IPS-18a (cell line): ENCODE results near the gene DCAF17.
"Not testable (repeated sequence)": the region's sequence is repeated elsewhere in the genome, so short reads cannot be mapped to it uniquely, and the experiment has no call there.

Source experiments
- H3K27ac ChIP-seq: one replicate; pipeline ENCODE4 v1.5.1; 2013; ENCODE audit warnings: low read length
- H3K27me3 ChIP-seq: one replicate; pipeline ENCODE4 v1.6.1; 2013; ENCODE audit warnings: mild to moderate bottlenecking, low read length; ENCODE audit not compliant: control insufficient read depth, insufficient read depth
- H3K36me3 ChIP-seq: one replicate; pipeline ENCODE4 v1.6.1; 2013; ENCODE audit warnings: low read depth, low read length; ENCODE audit not compliant: control insufficient read depth
- H3K4me1 ChIP-seq: one replicate; pipeline ENCODE4 v1.6.1; 2013; ENCODE audit warnings: low read depth, low read length; ENCODE audit not compliant: control insufficient read depth
- H3K4me3 ChIP-seq: one replicate; pipeline ENCODE4 v1.5.1; 2013; ENCODE audit warnings: low read length
- H3K9ac ChIP-seq: one replicate; pipeline ENCODE4 v1.6.1; 2013; ENCODE audit warnings: mild to moderate bottlenecking, low read length, moderate library complexity
- H3K9me3 ChIP-seq: one replicate; pipeline ENCODE4 v1.6.1; 2013; ENCODE audit warnings: low read depth, low read length; ENCODE audit not compliant: control insufficient read depth

DCAF17 gene

DNA sequence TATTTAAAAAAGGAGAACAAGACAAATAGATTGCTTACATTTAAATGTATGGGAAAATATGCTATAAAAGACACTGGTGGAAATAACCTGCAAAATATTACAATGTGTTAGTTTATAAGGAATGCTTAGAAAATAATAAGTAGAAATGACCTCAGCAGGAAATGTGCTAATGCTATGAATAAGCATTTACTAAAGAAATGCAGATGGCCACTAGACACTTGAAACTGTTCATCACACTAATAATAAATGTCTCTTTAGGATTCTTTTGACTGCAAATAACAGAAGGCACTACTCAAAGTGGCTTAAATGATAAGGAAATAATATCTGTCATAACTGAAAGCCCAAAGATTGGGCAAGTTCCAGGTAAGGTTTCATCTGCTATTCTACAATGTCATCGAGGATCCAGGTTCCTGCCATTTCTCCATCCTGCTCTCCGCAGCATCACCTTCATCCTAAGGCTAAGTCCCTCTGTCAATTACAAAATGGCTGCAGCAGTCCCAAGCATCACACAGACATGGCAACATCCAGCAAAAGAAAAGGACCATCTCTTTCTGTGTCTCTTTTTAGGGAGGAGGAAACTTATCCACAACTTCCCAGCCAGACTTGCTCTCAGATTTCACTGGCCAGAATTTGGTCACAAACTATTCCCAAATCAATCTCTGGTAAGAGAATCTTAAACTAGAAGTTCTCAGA lies 22.1 kb upstream of the DCAF17 start:
- H3K4me1 ChIP-seq: peaks cover 43% of the 10 kb centered on the region
- H3K27me3 ChIP-seq: no peaks in the 10 kb centered on the region
- no peaks in the 10 kb centered on the region for H3K9me3 ChIP-seq
- H3K4me3 ChIP-seq: no peak overlapping the region
- no peak overlapping the region for H3K9ac ChIP-seq
- no peak overlapping the region for H3K27ac ChIP-seq
- H3K36me3 ChIP-seq: no peaks in the 10 kb centered on the region

DNA sequence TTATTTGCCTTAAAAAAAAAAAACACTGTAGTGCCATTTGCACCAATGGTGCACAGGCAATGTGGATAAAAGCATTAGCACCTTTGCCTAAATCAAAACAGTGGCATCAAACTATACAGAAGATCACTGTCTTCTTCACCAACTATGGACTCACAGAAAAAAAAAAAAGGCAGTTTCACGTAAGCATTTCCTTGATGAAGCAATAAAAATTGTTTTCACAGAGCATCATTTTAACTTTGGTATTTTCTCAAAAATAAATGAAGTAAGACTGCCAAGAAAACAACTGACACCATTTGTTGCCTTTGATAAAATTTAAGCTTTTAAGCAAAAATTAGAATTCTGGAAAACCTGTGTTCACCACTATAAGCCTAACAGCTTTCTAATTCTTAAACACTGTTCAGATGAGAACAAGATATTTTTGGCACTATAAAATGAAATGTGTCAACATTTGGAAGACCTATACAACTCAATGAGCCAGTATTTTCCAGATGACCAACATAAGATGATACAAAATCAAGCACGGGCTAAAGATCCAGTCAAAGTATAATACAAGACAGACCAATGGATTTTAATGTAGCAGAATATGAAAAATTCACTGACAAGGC lies 21.4 kb upstream of the DCAF17 start:
- H3K4me3 ChIP-seq: no peak overlapping the region
- no peak overlapping the region for H3K9ac ChIP-seq
- H3K27me3 ChIP-seq: no peaks in the 10 kb centered on the region
- H3K27ac ChIP-seq: no peak overlapping the region
- H3K4me1 ChIP-seq: peaks cover 42% of the 10 kb centered on the region
- no peaks in the 10 kb centered on the region for H3K36me3 ChIP-seq
- H3K9me3 ChIP-seq: no peaks in the 10 kb centered on the region

GRCh38 chr2:171414645-171415044 lies 19.4 kb upstream of the DCAF17 start:
- H3K9ac ChIP-seq, H3K4me3 ChIP-seq, H3K36me3 ChIP-seq, H3K27ac ChIP-seq, H3K9me3 ChIP-seq, H3K27me3 ChIP-seq: not testable (repeated sequence)
- peaks cover 31% of the 10 kb centered on the region for H3K4me1 ChIP-seq

GRCh38 chr2:171416009-171416926 lies 17.8 kb upstream of the DCAF17 start:
- Histone ChIP-seq H3K27me3 (no peaks in the 10 kb centered on the region), H3K36me3 (no peaks in the 10 kb centered on the region), H3K9me3 (no peaks in the 10 kb centered on the region), H3K9ac (no peak overlapping the region), H3K4me1 (peaks cover 15% of the 10 kb centered on the region), H3K4me3 (no peak overlapping the region), H3K27ac (no peak overlapping the region)

- Histone ChIP-seq H3K4me1 (peaks cover 6% of the 10 kb centered on the region), H3K4me3 (no peak overlapping the region), H3K36me3 (no peaks in the 10 kb centered on the region), H3K27ac (no peak overlapping the region), H3K27me3 (no peaks in the 10 kb centered on the region), H3K9me3 (no peaks in the 10 kb centered on the region), H3K9ac (no peak overlapping the region)
Observed at GRCh38 chr2:171419333-171419732, 14.7 kb upstream of the DCAF17 start.

GRCh38 chr2:171420728-171421563 lies 13.1 kb upstream of the DCAF17 start:
- H3K9me3 ChIP-seq: peaks cover 4% of the 10 kb centered on the region
- peaks cover 6% of the 10 kb centered on the region for H3K4me1 ChIP-seq
- no peak overlapping the region for H3K27ac ChIP-seq
- no peaks in the 10 kb centered on the region for H3K36me3 ChIP-seq
- no peak overlapping the region for H3K4me3 ChIP-seq
- H3K27me3 ChIP-seq: no peaks in the 10 kb centered on the region
- H3K9ac ChIP-seq: no peak overlapping the region

- H3K27ac ChIP-seq, H3K4me1 ChIP-seq, H3K4me3 ChIP-seq, H3K9me3 ChIP-seq, H3K27me3 ChIP-seq, H3K9ac ChIP-seq, H3K36me3 ChIP-seq: not testable (repeated sequence)
Observed at GRCh38 chr2:171422710-171423495, 11.1 kb upstream of the DCAF17 start.

GRCh38 chr2:171430516-171431410 lies 3.3 kb upstream of the DCAF17 start:
- no peak overlapping the region for H3K9ac ChIP-seq
- no peak overlapping the region for H3K4me3 ChIP-seq
- peak overlapping the region; percentile 62 for H3K27ac ChIP-seq
- no peaks in the 10 kb centered on the region for H3K9me3 ChIP-seq
- H3K36me3 ChIP-seq: no peaks in the 10 kb centered on the region
- no peaks in the 10 kb centered on the region for H3K27me3 ChIP-seq
- peaks cover 33% of the 10 kb centered on the region for H3K4me1 ChIP-seq

DNA sequence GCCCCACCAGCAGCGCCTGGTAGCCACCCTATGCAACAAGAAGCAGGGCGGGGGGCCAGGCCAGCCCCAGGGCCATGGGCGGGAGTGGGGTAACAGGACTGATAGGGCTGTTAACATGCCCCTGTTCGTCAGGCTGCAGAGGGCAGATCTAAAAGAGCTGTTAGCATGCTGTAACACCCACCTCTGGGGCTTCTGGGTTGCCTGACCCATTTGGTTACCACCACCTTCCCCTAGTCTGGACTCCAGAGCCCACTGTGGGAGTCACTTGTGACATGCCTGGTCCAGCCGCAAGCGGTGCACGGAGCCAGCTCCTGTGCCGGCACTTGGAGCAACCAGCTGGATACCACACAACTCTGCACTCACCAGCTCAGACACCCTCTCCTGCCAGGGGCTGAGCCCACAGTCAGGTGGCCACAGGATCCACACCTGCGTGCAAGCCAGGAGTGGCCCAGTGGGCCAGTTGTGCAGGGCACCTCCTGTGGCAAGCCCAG lies 2.3 kb upstream of the DCAF17 start:
- Histone ChIP-seq H3K4me1 (peaks cover 33% of the 10 kb centered on the region), H3K36me3 (peaks cover 9% of the 10 kb centered on the region), H3K9ac (no peak overlapping the region), H3K9me3 (no peaks in the 10 kb centered on the region), H3K4me3 (peak overlapping the region; percentile 95), H3K27me3 (no peaks in the 10 kb centered on the region), H3K27ac (no peak overlapping the region)
